ENCODE data around the gene EGFR. TPM values are rescaled to one million over a fixed set of nuclear protein-coding genes. Genes with fewer than 3 reads are reported as not detected.
A peak's percentile ranks its signal among the peaks of the same experiment; 100 is the strongest.

The EGFR gene
- total RNA-seq, 1 experiment from 2014 or later, result 448 TPM

- H3K27me3 Mint-ChIP-seq (ENCODE audit: insufficient read depth, unreplicated experiment), result no peaks in the 10 kb centered on the region
- TSS peak; percentile 0 for BruUV-seq (replicated peaks)
- TF ChIP-seq CTCF (IDR thresholded peaks at IDR 0.05; ENCODE audit: unreplicated experiment), result no peak
- CTCF ChIA-PET, result interaction anchor here (0.8 kb wide), 1 partner anchor 9 kb away, joined by 3 read pairs; no protein-coding TSS in a partner anchor
- intact Hi-C loops (cut with micrococcal nuclease), result no loop called here
- H3K27ac Mint-ChIP-seq (ENCODE audit: low read depth, unreplicated experiment), result no peak overlapping the region
- H3K36me3 Mint-ChIP-seq (ENCODE audit: insufficient read depth, unreplicated experiment), result peaks cover 72% of the 10 kb centered on the region
- H3K4me3 Mint-ChIP-seq (ENCODE audit: unreplicated experiment), result no peak overlapping the region
- POLR2A ChIA-PET, result interaction anchor here (1.0 to 2.9 kb wide), 2 partner anchors 9 to 13 kb away, joined by 4 to 14 read pairs; no protein-coding TSS in a partner anchor
- peaks cover 66% of the 10 kb centered on the region for H3K4me1 Mint-ChIP-seq (ENCODE audit: insufficient read depth, unreplicated experiment)
- no peak for DNase-seq (ENCODE audit: unreplicated experiment)
- no peaks in the 10 kb centered on the region for H3K9me3 Mint-ChIP-seq (ENCODE audit: unreplicated experiment)
These were observed 65.5 kb downstream of the EGFR start for GRCh38 chr7:55084307-55084706.

DNA sequence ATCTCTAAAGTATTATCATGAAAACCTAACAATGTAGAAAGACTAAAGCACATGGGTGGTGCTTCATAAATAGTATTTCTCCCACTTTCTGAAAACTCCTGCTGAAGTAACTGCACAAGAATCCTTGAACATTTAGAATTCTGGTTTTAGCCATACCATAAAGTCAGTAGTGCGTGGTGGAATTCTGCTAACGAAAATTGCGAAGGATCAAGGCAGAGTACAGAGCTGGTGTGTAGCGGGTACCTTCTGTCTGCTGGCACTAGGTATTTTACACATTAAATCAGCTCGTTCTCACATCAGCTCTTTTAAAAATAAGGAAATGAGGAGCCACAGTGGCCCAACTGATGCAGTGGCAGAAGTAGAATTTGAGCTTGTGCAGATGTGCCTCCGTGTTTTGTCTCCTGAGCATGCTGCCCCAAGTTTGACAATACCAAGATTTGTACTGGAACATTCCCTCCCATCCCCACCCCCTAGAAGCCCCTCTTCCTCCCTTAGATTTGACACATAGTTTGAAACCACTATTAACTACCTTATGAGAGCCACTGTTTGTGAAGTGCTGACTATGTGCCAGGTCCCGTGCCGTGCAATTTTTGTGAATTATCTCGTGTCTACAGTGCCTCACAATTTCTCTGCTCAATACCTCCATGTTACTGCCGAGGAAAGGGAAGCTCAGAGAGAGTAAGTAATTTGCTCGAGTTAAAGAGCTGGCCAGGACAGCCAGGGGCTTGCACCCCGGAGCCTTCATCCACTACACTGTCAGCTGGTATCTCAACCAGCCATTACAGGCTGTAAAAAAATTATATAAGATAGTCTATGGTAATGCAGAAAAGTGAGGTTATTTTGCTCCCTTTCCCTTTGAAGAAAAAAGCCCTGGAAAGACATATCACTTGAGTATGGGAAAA lies 66.9 kb downstream of the EGFR start:
- Mint-ChIP-seq H3K27ac (ENCODE audit: low read depth, unreplicated experiment) (peak overlapping the region; percentile 54), H3K36me3 (ENCODE audit: insufficient read depth, unreplicated experiment) (peaks cover 73% of the 10 kb centered on the region), H3K27me3 (ENCODE audit: insufficient read depth, unreplicated experiment) (no peaks in the 10 kb centered on the region), H3K4me3 (ENCODE audit: unreplicated experiment) (peak overlapping the region; percentile 68), H3K9me3 (ENCODE audit: unreplicated experiment) (no peaks in the 10 kb centered on the region), H3K4me1 (ENCODE audit: insufficient read depth, unreplicated experiment) (peaks cover 59% of the 10 kb centered on the region)
- no peak for DNase-seq (ENCODE audit: unreplicated experiment)
- CTCF ChIA-PET, result interaction anchor here (0.6 to 2.2 kb wide), 8 partner anchors 17 to 312 kb away, joined by 3 to 13 read pairs (median 4); no protein-coding TSS in a partner anchor
- POLR2A ChIA-PET, result interaction anchor here (0.8 to 2.9 kb wide), 12 partner anchors 11 to 208 kb away, joined by 3 to 16 read pairs (median 5); no protein-coding TSS in a partner anchor
- TF ChIP-seq CTCF (IDR thresholded peaks at IDR 0.05; ENCODE audit: unreplicated experiment), result no peak
- intact Hi-C loops (cut with micrococcal nuclease), result loop anchor here (5.0 kb wide), 2 partner anchors 47 to 63 kb away; no protein-coding TSS in a partner anchor
- BruUV-seq (replicated peaks), result no TSS peak

DNA sequence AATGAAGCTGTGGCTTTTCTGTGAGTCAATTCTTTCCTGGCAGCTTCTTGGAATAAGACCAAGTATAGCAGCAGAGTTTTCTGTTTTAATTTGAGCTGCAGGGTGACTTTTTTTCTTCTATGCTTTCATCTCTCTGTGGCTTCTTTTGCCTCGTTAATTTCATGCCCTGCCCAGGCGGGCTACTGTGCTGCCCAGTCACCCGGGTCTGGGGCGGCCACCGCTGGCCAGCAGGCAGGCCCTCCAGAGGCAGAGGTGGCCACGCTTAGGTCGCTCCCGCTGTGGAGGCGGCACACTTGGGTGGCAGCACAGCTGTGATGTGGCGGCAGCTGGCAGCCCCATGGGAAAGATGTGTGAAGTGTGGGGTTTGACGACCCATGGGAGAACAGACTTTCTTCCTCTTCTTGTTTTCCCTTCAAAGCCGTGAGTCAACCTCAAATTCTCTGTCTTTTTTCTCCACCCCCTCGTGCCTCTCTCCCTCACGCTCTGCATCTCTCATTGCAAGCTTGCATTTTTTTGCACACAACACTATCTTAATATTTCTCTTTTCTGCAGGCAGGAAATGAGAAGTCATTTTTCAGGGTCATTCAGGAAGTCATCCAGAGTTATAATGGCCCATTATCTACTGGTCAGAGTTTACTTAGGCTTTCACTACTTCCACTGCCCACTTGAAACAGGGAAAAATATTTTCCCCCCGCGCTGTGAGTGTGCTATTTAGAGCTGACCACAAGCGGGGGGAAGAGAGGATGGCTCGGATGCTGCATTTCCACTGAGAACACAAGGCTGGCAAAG lies 67.8 kb downstream of the EGFR start:
- BruUV-seq (replicated peaks), result no TSS peak
- Mint-ChIP-seq H3K4me3 (ENCODE audit: unreplicated experiment) (peak overlapping the region; percentile 68), H3K9me3 (ENCODE audit: unreplicated experiment) (no peaks in the 10 kb centered on the region), H3K27ac (ENCODE audit: low read depth, unreplicated experiment) (peak overlapping the region; percentile 54), H3K27me3 (ENCODE audit: insufficient read depth, unreplicated experiment) (no peaks in the 10 kb centered on the region), H3K4me1 (ENCODE audit: insufficient read depth, unreplicated experiment) (peaks cover 58% of the 10 kb centered on the region), H3K36me3 (ENCODE audit: insufficient read depth, unreplicated experiment) (peaks cover 80% of the 10 kb centered on the region)
- intact Hi-C loops (cut with micrococcal nuclease), result loop anchor here (5.0 kb wide), 2 partner anchors 46 to 64 kb away; no protein-coding TSS in a partner anchor
- POLR2A ChIA-PET, result interaction anchor here (0.8 to 2.9 kb wide), 12 partner anchors 11 to 209 kb away, joined by 3 to 16 read pairs (median 5); no protein-coding TSS in a partner anchor
- CTCF ChIA-PET, result interaction anchor here (0.6 to 2.2 kb wide), 11 partner anchors 16 to 312 kb away, joined by 3 to 13 read pairs (median 4); no protein-coding TSS in a partner anchor
- no peak for TF ChIP-seq CTCF (IDR thresholded peaks at IDR 0.05; ENCODE audit: unreplicated experiment)
- peak; percentile 78 for DNase-seq (ENCODE audit: unreplicated experiment)
